ENCODE results near the gene ITGB8. TPM values are rescaled to one million over a fixed set of nuclear protein-coding genes. Genes with fewer than 3 reads are reported as not detected.

ITGB8 gene
- total and polyA plus RNA-seq, 2 of the 4 experiments (the other 2 are of a cell fraction) = 2.6 to 10.2 TPM

- Histone ChIP-seq H4K20me1 (ENCODE audit: insufficient read depth, low read length) (no peaks in the 10 kb centered on the region), H4K5ac (ENCODE audit: low read depth, low read length) (no peak overlapping the region), H2BK15ac (ENCODE audit: low read depth, low read length) (no peak overlapping the region), H2AFZ (replicated peaks; ENCODE audit: low read length, poor library complexity) (no peak overlapping the region), H3K27me3 (ENCODE audit: control insufficient read depth, insufficient read depth, low read length) (no peaks in the 10 kb centered on the region), H3K4ac (ENCODE audit: low read depth, low read length) (no peak overlapping the region), H3K36me3 (ENCODE audit: control insufficient read depth, insufficient read depth, low read length) (peaks cover 21% of the 10 kb centered on the region), H2BK120ac (ENCODE audit: low read depth, low read length) (no peak overlapping the region), H2BK5ac (ENCODE audit: low read depth, low read length, poor library complexity, severe bottlenecking) (no peak overlapping the region), H3K9me1 (ENCODE audit: insufficient read depth, low read length) (no peaks in the 10 kb centered on the region), H3K4me1 (ENCODE audit: control insufficient read depth, insufficient read depth, low read length) (no peaks in the 10 kb centered on the region), H3K4me3 (ENCODE audit: insufficient read depth, low read depth, low read length) (no peak overlapping the region), H3K14ac (replicated peaks; ENCODE audit: low read depth, low read length) (no peak overlapping the region), H3K79me1 (ENCODE audit: low read depth in 1 of 2, low read length in 2 of 2) (no peaks in the 10 kb centered on the region), H3K27ac (ENCODE audit: insufficient read depth, low read length) (no peak overlapping the region), H3K18ac (ENCODE audit: low read depth, low read length) (no peak overlapping the region), H4K8ac (ENCODE audit: low read depth in 2 of 2, low read length in 2 of 2) (no peak overlapping the region), H3K56ac (ENCODE audit: extremely low read depth, insufficient read depth, low read length) (no peak overlapping the region), H3K23ac (ENCODE audit: low read depth, low read length) (no peak overlapping the region), H3K9me3 (ENCODE audit: control insufficient read depth, insufficient read depth, low read length) (no peaks in the 10 kb centered on the region), H2AK9ac (replicated peaks; ENCODE audit: low read depth, low read length, poor library complexity) (no peak overlapping the region), H2BK20ac (ENCODE audit: low read depth, low read length) (no peak overlapping the region), H3K9ac (ENCODE audit: low read depth, low read length) (no peak overlapping the region), H3K4me2 (ENCODE audit: low read depth, low read length) (no peak overlapping the region), H4K91ac (ENCODE audit: insufficient read depth, low read depth, low read length) (no peak overlapping the region), H2AK5ac (ENCODE audit: low read depth, low read length) (no peak overlapping the region)
- POLR2A ChIA-PET (ENCODE audit: unreplicated experiment) = no interaction called here
- ATAC-seq (ENCODE audit: low read depth) (no peak), DNase-seq (no peak)
- in situ Hi-C loops (cut with MboI; ENCODE audit: low sequenced_read_pairs) = no loop called here
- dilution Hi-C loops (cut with HindIII; ENCODE audit: low sequenced_read_pairs, unreplicated experiment) = no loop called here
- TF ChIP-seq MAFK (IDR thresholded peaks at IDR 0.05; ENCODE audit: low read depth, low read length) = no peak
- no peak for TF ChIP-seq CEBPB (IDR thresholded peaks at IDR 0.05; ENCODE audit: low read depth, low read length)
- TF ChIP-seq SMC3 (IDR thresholded peaks at IDR 0.05; ENCODE audit: low read depth, low read length) = no peak
- TF ChIP-seq ELK1 (IDR thresholded peaks at IDR 0.05; ENCODE audit: borderline replicate concordance, low read depth, low read length) = no peak
- no peak for TF ChIP-seq RFX5 (IDR thresholded peaks at IDR 0.05; ENCODE audit: low read depth, low read length)
- no peak for TF ChIP-seq FOS (IDR thresholded peaks at IDR 0.05; ENCODE audit: low read depth, low read length)
- TF ChIP-seq NFE2L2 (IDR thresholded peaks at IDR 0.05; ENCODE audit: low read depth, low read length) = no peak
- TF ChIP-seq POLR2A (IDR thresholded peaks at IDR 0.05; ENCODE audit: low read depth, low read length) = no peak
- TF ChIP-seq MXI1 (IDR thresholded peaks at IDR 0.05; ENCODE audit: borderline replicate concordance, low read depth, low read length) = no peak
- no peak for TF ChIP-seq CTCF (conservative IDR thresholded peaks at IDR 0.05; ENCODE audit: low read depth, low read length)
- TF ChIP-seq MAZ (IDR thresholded peaks at IDR 0.05; ENCODE audit: borderline replicate concordance, low read depth, low read length) = no peak
- TF ChIP-seq CHD1 (IDR thresholded peaks at IDR 0.05; ENCODE audit: low read depth, low read length) = no peak
- no peak for TF ChIP-seq USF2 (IDR thresholded peaks at IDR 0.05; ENCODE audit: low read depth, low read length)
- TF ChIP-seq RAD21 (IDR thresholded peaks at IDR 0.05; ENCODE audit: low read length) = no peak
- TF ChIP-seq BHLHE40 (IDR thresholded peaks at IDR 0.05; ENCODE audit: low read depth, low read length) = no peak
- no TSS peak for BruUV-seq (replicated peaks)
- intact Hi-C loops (cut with micrococcal nuclease) = no loop called here
- CTCF ChIA-PET = no interaction called here
- WGBS, 2 experiments (ENCODE audit: extremely low coverage in 2 of 2, insufficient read length in 1 of 2) = no CpG with 5 or more reads among the region's 2 CpGs
These were observed 64.8 kb downstream of the ITGB8 start for GRCh38 chr7:20395511-20395910.

Measured in IMR-90 (cell line).